Ramos (cell line): ENCODE measurements around the gene ARMC2.
"Not testable (repeated sequence)": the region's sequence is repeated elsewhere in the genome, so short reads cannot be mapped to it uniquely, and the experiment has no call there.

Experiments used
- in situ Hi-C: fragments of 300-500 bp; cut with MboI; formaldehyde crosslinking; loops from one replicate; pipeline ENCODE4 v1.14.3; 2022; ENCODE audit warnings: low sequenced_read_pairs; ENCODE audit not compliant: unreplicated experiment

The ARMC2 gene

GRCh38 chr6:108865751-108866286, 17.6 kb downstream of the ARMC2 start:
- in situ Hi-C loops: not testable (repeated sequence)

GRCh38 chr6:108866798-108867197, 18.6 kb downstream of the ARMC2 start:
- in situ Hi-C loops: no loop called here

GRCh38 chr6:108868647-108869046, 20.4 kb downstream of the ARMC2 start:
- in situ Hi-C loops: no loop called here

- in situ Hi-C loops: no loop called here
These were observed 21.7 kb downstream of the ARMC2 start for GRCh38 chr6:108869876-108870275.

- in situ Hi-C loops: no loop called here
These were observed 22.1 kb downstream of the ARMC2 start for GRCh38 chr6:108870357-108870756.

GRCh38 chr6:108872141-108872557, 23.9 kb downstream of the ARMC2 start:
- in situ Hi-C loops: no loop called here

- in situ Hi-C loops: no loop called here
These were observed 24.4 kb downstream of the ARMC2 start for GRCh38 chr6:108872575-108872974.

GRCh38 chr6:108873251-108873650, 25.0 kb downstream of the ARMC2 start:
- in situ Hi-C loops: no loop called here

GRCh38 chr6:108873971-108874370, 25.7 kb downstream of the ARMC2 start:
- in situ Hi-C loops: no loop called here

- in situ Hi-C loops: no loop called here
These were observed 26.4 kb downstream of the ARMC2 start for GRCh38 chr6:108874470-108875160.

GRCh38 chr6:108875161-108875555, 26.9 kb downstream of the ARMC2 start:
- in situ Hi-C loops: no loop called here

GRCh38 chr6:108877046-108877751, 29.0 kb downstream of the ARMC2 start:
- in situ Hi-C loops: no loop called here

GRCh38 chr6:108878942-108879341, 30.7 kb downstream of the ARMC2 start:
- in situ Hi-C loops: no loop called here

- in situ Hi-C loops: no loop called here
These were observed 35.0 kb downstream of the ARMC2 start for GRCh38 chr6:108883172-108883571.

GRCh38 chr6:108884211-108885059, 36.2 kb downstream of the ARMC2 start:
- in situ Hi-C loops: no loop called here

- in situ Hi-C loops: no loop called here
These were observed 39.8 kb downstream of the ARMC2 start for GRCh38 chr6:108888052-108888451.

GRCh38 chr6:108888745-108889144, 40.5 kb downstream of the ARMC2 start:
- in situ Hi-C loops: no loop called here

GRCh38 chr6:108890898-108891297, 42.7 kb downstream of the ARMC2 start:
- in situ Hi-C loops: not testable (repeated sequence)

GRCh38 chr6:108895571-108895970, 47.3 kb downstream of the ARMC2 start:
- in situ Hi-C loops: no loop called here

- in situ Hi-C loops: no loop called here
These were observed 48.0 kb downstream of the ARMC2 start for GRCh38 chr6:108896111-108896661.
